ENCODE measurements around the gene TFAP2B. TPM values are rescaled to one million over a fixed set of nuclear protein-coding genes. Genes with fewer than 3 reads are reported as not detected.

Gene TFAP2B
- total and polyA plus RNA-seq, 5 donors from 2014 or later, result not detected

DNA sequence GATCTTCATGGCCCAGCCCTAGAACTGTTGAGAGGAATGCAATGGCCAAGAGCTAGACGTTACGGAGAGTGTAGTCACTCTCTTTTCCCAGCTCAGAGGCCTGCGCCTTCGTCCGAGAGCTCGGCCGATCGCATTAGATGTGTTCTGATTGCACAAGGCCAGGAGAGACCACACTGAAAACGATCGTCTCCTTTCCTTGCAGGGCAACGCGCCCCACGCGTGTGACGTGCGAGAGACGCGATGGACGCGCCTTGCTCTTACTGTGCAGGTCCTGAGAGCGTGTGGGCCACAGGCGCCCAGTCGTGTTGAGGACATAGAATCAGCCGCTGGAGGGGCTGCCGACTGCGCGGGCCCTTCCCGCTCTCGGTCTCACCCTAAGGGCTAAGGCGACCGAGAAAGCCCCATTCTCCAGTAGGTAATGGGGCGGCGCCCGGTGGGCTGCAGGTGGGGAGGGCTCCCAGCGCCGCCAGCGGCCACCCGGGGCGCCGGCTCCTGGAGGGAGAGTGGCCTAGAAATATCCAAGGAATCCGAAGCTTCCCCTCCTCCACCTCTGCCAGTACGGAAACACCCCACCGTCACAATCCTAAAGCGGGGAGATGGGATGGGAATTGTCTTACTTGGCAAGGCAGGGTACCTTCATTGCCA is 26.9 kb downstream of the TFAP2B start:
- no peaks in the 10 kb centered on the region for H3K4me1 ChIP-seq (ENCODE audit: control insufficient read depth, insufficient read depth, low read length, poor library complexity, severe bottlenecking)
- Mint-ChIP-seq H3K9me3 (peaks cover 0 to 15% (median 4%) of the 10 kb centered on the region in 7 donors), H3K27ac (no peak overlapping the region), H3K36me3 (peaks cover 6% of the 10 kb centered on the region), H3K27me3 (peaks cover 80% of the 10 kb centered on the region), H3K4me3 (no peak overlapping the region), H3K4me1 (no peaks in the 10 kb centered on the region)
- ATAC-seq (ENCODE audit: low read depth in 2 of 2), result no peak
- no peak overlapping the region for H3K4me3 ChIP-seq (ENCODE audit: low read depth, low read length)
- no peaks in the 10 kb centered on the region for H3K36me3 ChIP-seq (ENCODE audit: control insufficient read depth, insufficient read depth, low read length)
- no peak for DNase-seq
- peaks cover 0 to 3% of the 10 kb centered on the region in 2 experiments for H3K9me3 ChIP-seq (ENCODE audit: control insufficient read depth in 2 of 2, low read length in 2 of 2)
- peaks cover 37% of the 10 kb centered on the region for H3K27me3 ChIP-seq (ENCODE audit: control insufficient read depth, insufficient read depth, low read length)
- H3K27ac ChIP-seq (ENCODE audit: insufficient read depth, low read length, poor library complexity, severe bottlenecking), result no peak overlapping the region

DNA sequence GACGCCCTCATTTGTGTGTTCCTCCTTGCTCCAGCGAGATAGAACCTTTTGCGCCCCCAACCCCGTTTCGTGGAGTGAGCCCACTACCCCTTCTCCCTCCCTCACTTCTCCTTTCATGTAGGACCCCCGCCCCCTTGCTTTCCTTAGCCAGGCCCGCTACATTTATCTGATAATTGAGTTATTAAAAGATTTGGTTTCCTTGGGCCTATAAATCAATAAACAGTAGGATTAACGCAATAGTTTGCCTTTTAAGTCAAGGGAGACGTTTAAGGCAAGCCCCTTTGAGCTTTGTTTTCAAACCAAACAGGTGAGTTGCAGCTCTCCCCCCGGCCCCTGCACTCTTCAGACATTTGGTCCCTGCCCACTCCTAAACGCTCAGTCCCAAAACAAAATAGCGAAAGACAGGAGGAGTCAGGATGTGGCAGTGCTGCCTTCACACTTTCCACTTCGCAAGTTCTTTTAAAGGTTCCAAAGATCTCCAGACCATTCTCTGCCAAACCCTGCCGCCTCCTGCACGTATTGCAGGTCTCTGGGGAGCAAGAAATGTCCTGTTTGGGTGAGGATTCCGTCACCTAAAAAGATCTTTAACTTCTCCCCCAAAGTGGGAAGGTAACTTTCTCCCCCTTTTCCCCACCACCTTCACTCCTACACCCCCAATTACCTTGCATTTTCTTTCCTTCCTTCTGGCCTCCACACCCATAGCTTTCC is 27.6 kb downstream of the TFAP2B start:
- Histone ChIP-seq H3K9me3 (ENCODE audit: control insufficient read depth in 2 of 2, low read length in 2 of 2) (peaks cover 0 to 3% of the 10 kb centered on the region in 2 experiments), H3K4me3 (ENCODE audit: low read depth, low read length) (no peak overlapping the region), H3K27ac (ENCODE audit: insufficient read depth, low read length, poor library complexity, severe bottlenecking) (no peak overlapping the region), H3K27me3 (ENCODE audit: control insufficient read depth, insufficient read depth, low read length) (peaks cover 39% of the 10 kb centered on the region), H3K4me1 (ENCODE audit: control insufficient read depth, insufficient read depth, low read length, poor library complexity, severe bottlenecking) (no peaks in the 10 kb centered on the region), H3K36me3 (ENCODE audit: control insufficient read depth, insufficient read depth, low read length) (no peaks in the 10 kb centered on the region)
- no peak overlapping the region for H3K4me3 Mint-ChIP-seq
- H3K4me1 Mint-ChIP-seq, result no peaks in the 10 kb centered on the region
- H3K27ac Mint-ChIP-seq, result no peak overlapping the region
- peaks cover 6% of the 10 kb centered on the region for H3K36me3 Mint-ChIP-seq
- ATAC-seq (ENCODE audit: low read depth in 2 of 2) (no peak), DNase-seq (no peak)
- H3K9me3 Mint-ChIP-seq, result peaks cover 0 to 13% (median 4%) of the 10 kb centered on the region in 7 donors
- peaks cover 80% of the 10 kb centered on the region for H3K27me3 Mint-ChIP-seq

GRCh38 chr6:50846852-50847155 is 28.1 kb downstream of the TFAP2B start:
- H3K9me3 Mint-ChIP-seq, result peaks cover 0 to 13% (median 4%) of the 10 kb centered on the region in 7 donors
- H3K4me1 Mint-ChIP-seq, result no peaks in the 10 kb centered on the region
- ATAC-seq (ENCODE audit: low read depth in 2 of 2), result no peak
- no peak overlapping the region for H3K27ac Mint-ChIP-seq
- DNase-seq, result no peak
- Histone ChIP-seq H3K9me3 (ENCODE audit: control insufficient read depth in 2 of 2, low read length in 2 of 2) (peaks cover 0 to 3% of the 10 kb centered on the region in 2 experiments), H3K27ac (ENCODE audit: insufficient read depth, low read length, poor library complexity, severe bottlenecking) (no peak overlapping the region), H3K36me3 (ENCODE audit: control insufficient read depth, insufficient read depth, low read length) (no peaks in the 10 kb centered on the region), H3K4me3 (ENCODE audit: low read depth, low read length) (no peak overlapping the region), H3K27me3 (ENCODE audit: control insufficient read depth, insufficient read depth, low read length) (peaks cover 37% of the 10 kb centered on the region), H3K4me1 (ENCODE audit: control insufficient read depth, insufficient read depth, low read length, poor library complexity, severe bottlenecking) (no peaks in the 10 kb centered on the region)
- H3K4me3 Mint-ChIP-seq, result no peak overlapping the region
- peaks cover 6% of the 10 kb centered on the region for H3K36me3 Mint-ChIP-seq
- peaks cover 80% of the 10 kb centered on the region for H3K27me3 Mint-ChIP-seq

GRCh38 chr6:50847890-50848594 is 29.4 kb downstream of the TFAP2B start:
- Mint-ChIP-seq H3K9me3 (peaks cover 0 to 13% (median 4%) of the 10 kb centered on the region in 7 donors), H3K27ac (no peak overlapping the region), H3K27me3 (peaks cover 74% of the 10 kb centered on the region), H3K36me3 (peaks cover 6% of the 10 kb centered on the region), H3K4me1 (no peaks in the 10 kb centered on the region), H3K4me3 (no peak overlapping the region)
- Histone ChIP-seq H3K4me1 (ENCODE audit: control insufficient read depth, insufficient read depth, low read length, poor library complexity, severe bottlenecking) (no peaks in the 10 kb centered on the region), H3K36me3 (ENCODE audit: control insufficient read depth, insufficient read depth, low read length) (no peaks in the 10 kb centered on the region), H3K27me3 (ENCODE audit: control insufficient read depth, insufficient read depth, low read length) (peaks cover 29% of the 10 kb centered on the region), H3K4me3 (ENCODE audit: low read depth, low read length) (no peak overlapping the region), H3K9me3 (ENCODE audit: control insufficient read depth in 2 of 2, low read length in 2 of 2) (peaks cover 0 to 3% of the 10 kb centered on the region in 2 experiments), H3K27ac (ENCODE audit: insufficient read depth, low read length, poor library complexity, severe bottlenecking) (no peak overlapping the region)
- DNase-seq (no peak), ATAC-seq (ENCODE audit: low read depth in 2 of 2) (no peak)

DNA sequence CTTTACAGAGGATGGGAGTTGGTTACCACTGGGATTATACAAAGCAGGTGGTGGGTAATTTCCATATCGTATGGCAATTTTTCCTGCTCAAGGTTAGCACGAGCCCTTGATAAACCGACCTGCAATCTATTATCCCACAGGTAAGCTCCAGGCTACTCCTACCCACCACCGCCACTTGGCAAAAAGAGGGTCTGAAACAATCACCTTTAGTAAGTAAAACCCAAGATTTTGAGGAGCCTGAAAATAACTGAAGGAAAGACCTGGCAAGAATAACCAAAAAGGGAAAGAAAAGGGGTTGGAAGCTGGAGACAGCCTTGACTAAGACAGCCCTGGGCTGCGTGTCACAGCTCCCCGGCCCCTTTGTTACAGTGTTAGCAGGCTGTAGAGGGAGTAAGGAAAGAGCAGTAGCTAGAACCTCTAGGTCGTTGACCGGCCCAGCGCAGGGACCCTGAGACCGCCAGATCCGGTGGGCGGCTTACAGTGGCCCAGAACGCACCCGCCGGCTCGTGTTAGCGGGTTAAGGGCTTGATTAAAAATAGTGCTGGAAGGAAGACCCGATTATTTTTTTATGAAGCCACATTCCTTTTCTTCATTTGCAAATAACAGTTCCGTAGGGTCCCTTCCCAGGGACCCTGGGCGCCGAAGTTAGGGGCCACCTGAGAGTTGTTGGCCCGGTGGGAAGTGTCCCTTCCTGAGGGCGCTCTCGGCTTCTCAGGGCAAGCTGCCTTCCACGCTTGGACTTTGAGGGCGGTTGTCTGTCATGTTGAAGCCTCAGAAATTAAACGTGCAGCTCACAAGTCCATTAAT is 30.5 kb downstream of the TFAP2B start:
- no peaks in the 10 kb centered on the region for H3K36me3 ChIP-seq (ENCODE audit: control insufficient read depth, insufficient read depth, low read length)
- Mint-ChIP-seq H3K27ac (no peak overlapping the region), H3K27me3 (peaks cover 72% of the 10 kb centered on the region), H3K4me3 (no peak overlapping the region), H3K4me1 (no peaks in the 10 kb centered on the region), H3K9me3 (peaks cover 0 to 13% (median 4%) of the 10 kb centered on the region in 7 donors), H3K36me3 (peaks cover 6% of the 10 kb centered on the region)
- H3K4me1 ChIP-seq (ENCODE audit: control insufficient read depth, insufficient read depth, low read length, poor library complexity, severe bottlenecking), result no peaks in the 10 kb centered on the region
- H3K9me3 ChIP-seq (ENCODE audit: control insufficient read depth in 2 of 2, low read length in 2 of 2), result peaks cover 0 to 3% of the 10 kb centered on the region in 2 experiments
- DNase-seq (no peak), ATAC-seq (ENCODE audit: low read depth in 2 of 2) (no peak)
- H3K27ac ChIP-seq (ENCODE audit: insufficient read depth, low read length, poor library complexity, severe bottlenecking), result no peak overlapping the region
- H3K4me3 ChIP-seq (ENCODE audit: low read depth, low read length), result no peak overlapping the region
- peaks cover 23% of the 10 kb centered on the region for H3K27me3 ChIP-seq (ENCODE audit: control insufficient read depth, insufficient read depth, low read length)

- ATAC-seq (ENCODE audit: low read depth in 2 of 2) (no peak), DNase-seq (no peak)
- H3K4me3 Mint-ChIP-seq, result no peak overlapping the region
- H3K36me3 ChIP-seq (ENCODE audit: control insufficient read depth, insufficient read depth, low read length), result no peaks in the 10 kb centered on the region
- H3K9me3 ChIP-seq (ENCODE audit: control insufficient read depth in 2 of 2, low read length in 2 of 2), result peaks cover 0 to 3% of the 10 kb centered on the region in 2 experiments
- peaks cover 0 to 13% (median 1%) of the 10 kb centered on the region in 7 donors for H3K9me3 Mint-ChIP-seq
- peaks cover 66% of the 10 kb centered on the region for H3K27me3 Mint-ChIP-seq
- H3K4me3 ChIP-seq (ENCODE audit: low read depth, low read length), result no peak overlapping the region
- H3K27ac Mint-ChIP-seq, result no peak overlapping the region
- peaks cover 17% of the 10 kb centered on the region for H3K27me3 ChIP-seq (ENCODE audit: control insufficient read depth, insufficient read depth, low read length)
- no peaks in the 10 kb centered on the region for H3K4me1 Mint-ChIP-seq
- H3K36me3 Mint-ChIP-seq, result peaks cover 3% of the 10 kb centered on the region
- H3K27ac ChIP-seq (ENCODE audit: insufficient read depth, low read length, poor library complexity, severe bottlenecking), result no peak overlapping the region
- no peaks in the 10 kb centered on the region for H3K4me1 ChIP-seq (ENCODE audit: control insufficient read depth, insufficient read depth, low read length, poor library complexity, severe bottlenecking)
Measured at GRCh38 chr6:50849796-50850180, 31.1 kb downstream of the TFAP2B start.

- ATAC-seq (ENCODE audit: low read depth in 2 of 2) (no peak), DNase-seq (no peak)
- peaks cover 3% of the 10 kb centered on the region for H3K36me3 Mint-ChIP-seq
- no peaks in the 10 kb centered on the region for H3K4me1 Mint-ChIP-seq
- Histone ChIP-seq H3K9me3 (ENCODE audit: control insufficient read depth in 2 of 2, low read length in 2 of 2) (peaks cover 0 to 3% of the 10 kb centered on the region in 2 experiments), H3K4me3 (ENCODE audit: low read depth, low read length) (no peak overlapping the region), H3K36me3 (ENCODE audit: control insufficient read depth, insufficient read depth, low read length) (no peaks in the 10 kb centered on the region), H3K27ac (ENCODE audit: insufficient read depth, low read length, poor library complexity, severe bottlenecking) (no peak overlapping the region), H3K4me1 (ENCODE audit: control insufficient read depth, insufficient read depth, low read length, poor library complexity, severe bottlenecking) (no peaks in the 10 kb centered on the region), H3K27me3 (ENCODE audit: control insufficient read depth, insufficient read depth, low read length) (peaks cover 12% of the 10 kb centered on the region)
- peaks cover 63% of the 10 kb centered on the region for H3K27me3 Mint-ChIP-seq
- peaks cover 0 to 12% (median 1%) of the 10 kb centered on the region in 7 donors for H3K9me3 Mint-ChIP-seq
- H3K27ac Mint-ChIP-seq, result no peak overlapping the region
- no peak overlapping the region for H3K4me3 Mint-ChIP-seq
Measured at GRCh38 chr6:50850223-50851048, 31.8 kb downstream of the TFAP2B start.

Measured in CD4-positive, CD25-positive, alpha-beta regulatory T cell (primary cell).